SK-N-SH (cell line): ENCODE measurements around the gene C3orf20. TPM values are rescaled to one million over a fixed set of nuclear protein-coding genes. Genes with fewer than 3 reads are reported as not detected.

Source experiments
- CTCF ChIA-PET: fragments of 300-600, 350-600 bp; formaldehyde crosslinking; extraction: SDS; loops from one replicate; lab custom pipeline; 2021; lab: Yijun Ruan, JAX
- POLR2A ChIA-PET: fragments of 350-600 bp; sonication (Branson Sonifier 250); formaldehyde crosslinking; extraction: SDS; loops from one replicate; lab custom pipeline; 2020; ENCODE audit warnings: antibody characterized with exemption, inconsistent platforms; lab: Yijun Ruan, JAX
- DNase-seq: peaks from one replicate; pipeline ENCODE4 v3.0.0; 2012
- H2AFZ ChIP-seq: fragments of 200-600 bp; sonication (generic); 2 replicates; pipeline ENCODE4 v1.8.1; 2016; ENCODE audit warnings: antibody characterized with exemption, mild to moderate bottlenecking, low read depth
- H3F3A ChIP-seq: fragments of 200-600 bp; sonication (generic); replicated peaks from 2 replicates; pipeline ENCODE3; 2016; ENCODE audit warnings: antibody characterized with exemption, mild to moderate bottlenecking; ENCODE audit not compliant: insufficient read depth
- H3K27ac ChIP-seq, 2 experiments: fragments of 200-500 bp in 1 of 2; fragments of 200-600 bp in 1 of 2; sonication (Bioruptor generic) in 1 of 2; sonication (generic), shearing (Covaris generic) in 1 of 2; 2 replicates each; pipeline versions ENCODE4 v1.5.1 to v1.6.1; 2014 to 2016; ENCODE audit warnings: low read depth in 2 of 2, inconsistent platforms in 1 of 2, low read length in 1 of 2, mild to moderate bottlenecking in 1 of 2, mixed read lengths in 1 of 2
- H3K27me3 ChIP-seq: fragments of 200-600 bp; sonication (generic), shearing (Covaris generic); 2 replicates; pipeline ENCODE4 v1.6.1; 2016; ENCODE audit warnings: mixed run types; ENCODE audit not compliant: insufficient read depth
- H3K36me3 ChIP-seq, 2 experiments: fragments of 200-500 bp in 1 of 2; fragments of 200-600 bp in 1 of 2; sonication (Bioruptor generic) in 1 of 2; sonication (generic) in 1 of 2; replicated peaks in 1 of 2; 2 replicates each; pipeline versions ENCODE3 to v1.5.1; 2014 to 2016; ENCODE audit warnings: low read length in 1 of 2, mild to moderate bottlenecking in 1 of 2; ENCODE audit not compliant: insufficient read depth in 2 of 2, control insufficient read depth in 1 of 2
- H3K4me1 ChIP-seq, 2 experiments: fragments of 200-500 bp in 1 of 2; fragments of 200-600 bp in 1 of 2; sonication (Bioruptor generic) in 1 of 2; sonication (generic), shearing (Covaris generic) in 1 of 2; 2 replicates each; pipeline versions ENCODE4 v1.5.1 to v1.6.1; 2014 to 2016; ENCODE audit warnings: low read depth in 1 of 2, low read length in 1 of 2, mixed run types in 1 of 2; ENCODE audit not compliant: insufficient read depth in 2 of 2, control insufficient read depth in 1 of 2
- H3K4me2 ChIP-seq: fragments of 200-600 bp; sonication (generic), shearing (Covaris generic); 2 replicates; pipeline ENCODE4 v1.6.1; 2017; ENCODE audit warnings: mixed run types
- H3K4me3 ChIP-seq, 2 experiments: fragments of 200-500 bp in 1 of 2; fragments of 200-600 bp in 1 of 2; sonication (Bioruptor generic) in 1 of 2; sonication (generic), shearing (Covaris generic) in 1 of 2; 2 replicates each; pipeline versions ENCODE4 v1.5.1 to v1.8.1; 2014 to 2016; ENCODE audit warnings: low read depth in 2 of 2, inconsistent platforms in 1 of 2, low read length in 1 of 2, mild to moderate bottlenecking in 1 of 2, mixed read lengths in 1 of 2, moderate library complexity in 1 of 2
- H3K79me2 ChIP-seq: fragments of 200-600 bp; sonication (generic); 2 replicates; pipeline ENCODE4 v1.8.1; 2017; ENCODE audit warnings: mild to moderate bottlenecking; ENCODE audit not compliant: insufficient read depth
- H3K9ac ChIP-seq: fragments of 200-600 bp; sonication (generic); 2 replicates; pipeline ENCODE4 v1.6.1; 2017; ENCODE audit warnings: mixed run types
- H3K9me2 ChIP-seq: fragments of 200-600 bp; sonication (generic); 2 replicates; pipeline ENCODE4 v1.6.1; 2017; ENCODE audit warnings: mixed run types
- H3K9me3 ChIP-seq: fragments of 200-600 bp; sonication (generic); 2 replicates; pipeline ENCODE4 v1.6.1; 2017; ENCODE audit warnings: mixed run types, mild to moderate bottlenecking, moderate library complexity
- H4K20me1 ChIP-seq: fragments of 200-600 bp; sonication (generic); 2 replicates; pipeline ENCODE4 v1.6.1; 2017; ENCODE audit warnings: mild to moderate bottlenecking, mixed run types; ENCODE audit not compliant: insufficient read depth
- CTCF ChIP-seq: fragments of 200-600 bp; sonication (generic); IDR thresholded peaks from 2 replicates; pipeline ENCODE4 v1.6.1; 2017; ENCODE audit warnings: antibody characterized with exemption, mild to moderate bottlenecking, moderate library complexity
- ELF1 ChIP-seq: IDR thresholded peaks from 2 replicates; pipeline ENCODE4 v1.4.0; 2012
- FOXM1 ChIP-seq: IDR thresholded peaks from 2 replicates; pipeline ENCODE4 v1.4.0; 2012; ENCODE audit warnings: low read depth, mild to moderate bottlenecking
- NRF1 ChIP-seq: IDR thresholded peaks from 2 replicates; pipeline ENCODE4 v1.6.1; 2012; ENCODE audit warnings: low read depth, mild to moderate bottlenecking, low read length
- POLR2AphosphoS5 ChIP-seq: IDR thresholded peaks from 2 replicates; pipeline ENCODE4 v1.6.1; 2012; ENCODE audit warnings: low read depth, low read length
- SIN3A ChIP-seq: IDR thresholded peaks from 2 replicates; pipeline ENCODE4 v1.6.1; 2012; ENCODE audit warnings: low read depth, mild to moderate bottlenecking, low read length, moderate library complexity, borderline replicate concordance
- TEAD4 ChIP-seq: IDR thresholded peaks from 2 replicates; pipeline ENCODE4 v1.4.0; 2012; ENCODE audit warnings: mild to moderate bottlenecking, borderline replicate concordance; ENCODE audit not compliant: insufficient read depth
- USF1 ChIP-seq: IDR thresholded peaks from 2 replicates; pipeline ENCODE4 v1.4.0; 2012; ENCODE audit warnings: low read depth, borderline replicate concordance
- WGBS: methylation state at CpG from one replicate; pipeline ENCODE4 v1.1.6; 2017; ENCODE audit warnings: low lambda C conversion rate; 5-methylcytosine and 5-hydroxymethylcytosine counted together
- polyA plus RNA-seq, 3 experiments: library from polyadenylated mRNA; depleted of rRNA; stranded (reverse); fragments of >200 nt; gene quantifications; 2 replicates each; pipeline ENCODE4 v1.2.3, GENCODE V29; 2012
- TF ChIP-seq, protein P1 (sequence below): IDR thresholded peaks from 2 replicates; pipeline ENCODE4 v1.4.0; 2012; ENCODE audit warnings: low read depth
- TF ChIP-seq, protein P2 (sequence below): fragments of 150-350 bp; IDR thresholded peaks from 2 replicates; pipeline ENCODE4 v1.6.1; 2016; ENCODE audit warnings: mild to moderate bottlenecking, low read depth, low read length

The C3orf20 gene
- polyA plus RNA-seq, 1 of the 3 experiments (the other 2 are of a cell fraction), result not detected

- H3K27me3 ChIP-seq, result no peaks in the 10 kb centered on the region
- TF ChIP-seq, protein P1, sequence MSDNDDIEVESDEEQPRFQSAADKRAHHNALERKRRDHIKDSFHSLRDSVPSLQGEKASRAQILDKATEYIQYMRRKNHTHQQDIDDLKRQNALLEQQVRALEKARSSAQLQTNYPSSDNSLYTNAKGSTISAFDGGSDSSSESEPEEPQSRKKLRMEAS, result no peak
- TF ChIP-seq, protein P2, sequence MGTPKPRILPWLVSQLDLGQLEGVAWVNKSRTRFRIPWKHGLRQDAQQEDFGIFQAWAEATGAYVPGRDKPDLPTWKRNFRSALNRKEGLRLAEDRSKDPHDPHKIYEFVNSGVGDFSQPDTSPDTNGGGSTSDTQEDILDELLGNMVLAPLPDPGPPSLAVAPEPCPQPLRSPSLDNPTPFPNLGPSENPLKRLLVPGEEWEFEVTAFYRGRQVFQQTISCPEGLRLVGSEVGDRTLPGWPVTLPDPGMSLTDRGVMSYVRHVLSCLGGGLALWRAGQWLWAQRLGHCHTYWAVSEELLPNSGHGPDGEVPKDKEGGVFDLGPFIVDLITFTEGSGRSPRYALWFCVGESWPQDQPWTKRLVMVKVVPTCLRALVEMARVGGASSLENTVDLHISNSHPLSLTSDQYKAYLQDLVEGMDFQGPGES, result no peak
- TF ChIP-seq CTCF, result no peak
- no peaks in the 10 kb centered on the region for H3K9me2 ChIP-seq
- H3K36me3 ChIP-seq, result no peaks in the 10 kb centered on the region
- no peak overlapping the region for H3K4me3 ChIP-seq
- WGBS, result 50% methylated on average over 3 of the region's 3 CpGs
- H3K79me2 ChIP-seq, result no peaks in the 10 kb centered on the region
- no peak overlapping the region for H3K9ac ChIP-seq
- no peaks in the 10 kb centered on the region for H3K9me3 ChIP-seq
- ChIA-PET CTCF (interaction anchor here (1.2 to 5.6 kb wide), 3 partner anchors 53 to 128 kb away, joined by 3 to 29 read pairs (median 5); no protein-coding TSS in a partner anchor), POLR2A (no interaction called here)
- no peak overlapping the region for H2AFZ ChIP-seq
- peaks cover 0 to 17% of the 10 kb centered on the region in 2 experiments; a peak in 1 of 4 replicates for H3K4me1 ChIP-seq
- DNase-seq, result no peak
- H3K4me2 ChIP-seq, result no peak overlapping the region
- H3F3A ChIP-seq, result no peaks in the 10 kb centered on the region
- no peaks in the 10 kb centered on the region for H4K20me1 ChIP-seq
- H3K27ac ChIP-seq, result no peak overlapping the region
These were observed 111.4 kb downstream of the C3orf20 start for GRCh38 chr3:14786369-14786768.

DNA sequence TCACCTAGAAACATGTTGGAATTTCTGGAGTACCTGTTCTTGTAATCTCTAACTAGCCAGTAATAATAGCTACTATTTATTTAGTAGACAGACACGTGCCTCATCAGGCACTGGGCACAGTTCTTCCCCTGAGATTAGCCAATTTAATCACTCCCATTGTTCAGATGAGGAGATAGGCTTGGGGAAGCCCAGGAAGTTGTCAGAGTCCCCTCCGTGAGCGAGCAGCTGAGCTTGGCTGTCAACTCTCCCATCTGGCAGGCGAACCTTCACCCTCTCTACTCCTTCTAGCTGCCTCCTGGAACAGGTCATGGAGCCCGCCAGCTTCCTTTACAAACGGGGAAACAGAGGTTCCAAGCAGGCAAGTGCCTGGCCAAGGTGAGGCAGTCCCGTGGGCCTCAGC lies 112.7 kb downstream of the C3orf20 start:
- POLR2A ChIA-PET, result interaction anchor here (0.6 kb wide), 1 partner anchor 106 kb away, joined by 3 read pairs; no protein-coding TSS in a partner anchor
- TF ChIP-seq FOXM1, result no peak
- TF ChIP-seq ELF1, result no peak
- TF ChIP-seq NRF1, result no peak
- TF ChIP-seq POLR2AphosphoS5, result no peak
- TF ChIP-seq, protein P2, result no peak
- no peak for TF ChIP-seq TEAD4
- TF ChIP-seq SIN3A, result no peak
- TF ChIP-seq, protein P1, result no peak
- no peak for TF ChIP-seq USF1
- Histone ChIP-seq H3K27me3 (no peaks in the 10 kb centered on the region), H4K20me1 (no peaks in the 10 kb centered on the region), H3F3A (no peaks in the 10 kb centered on the region), H3K4me2 (no peak overlapping the region), H3K79me2 (no peaks in the 10 kb centered on the region), H3K36me3 (no peaks in the 10 kb centered on the region), H3K27ac (no peak overlapping the region), H3K4me1 (peaks cover 0 to 19% of the 10 kb centered on the region in 2 experiments; a peak in 1 of 4 replicates), H3K4me3 (no peak overlapping the region), H2AFZ (no peak overlapping the region), H3K9ac (no peak overlapping the region), H3K9me2 (no peaks in the 10 kb centered on the region), H3K9me3 (no peaks in the 10 kb centered on the region)
- CTCF ChIA-PET, result interaction anchor here (0.8 to 9.1 kb wide), 6 partner anchors 40 to 135 kb away, joined by 3 to 134 read pairs (median 4); no protein-coding TSS in a partner anchor
- WGBS, result 18% methylated on average over 7 of the region's 7 CpGs
- DNase-seq, result no peak
